GM12875 (cell line): ENCODE results near the gene ACBD4.

ENCODE experiments used
- H3K4me3 ChIP-seq: one replicate; pipeline ENCODE4 v1.5.1; 2011; ENCODE audit warnings: low read depth, low read length, control low read depth
- CTCF ChIP-seq: IDR thresholded peaks from 2 replicates; pipeline ENCODE4 v1.5.1; 2011; ENCODE audit warnings: low read depth, mild to moderate bottlenecking, control low read depth, inconsistent platforms, low read length, moderate library complexity, borderline replicate concordance; ENCODE audit not compliant: insufficient read depth

ACBD4 gene

GRCh38 chr17:45146166-45146565, 10.7 kb downstream of the ACBD4 start:
- H3K4me3 ChIP-seq, result no peak overlapping the region
- TF ChIP-seq CTCF, result no peak

- no peak overlapping the region for H3K4me3 ChIP-seq
- no peak for TF ChIP-seq CTCF
These were observed 11.1 kb downstream of the ACBD4 start for GRCh38 chr17:45146592-45146889.

GRCh38 chr17:45146890-45147580, 11.5 kb downstream of the ACBD4 start:
- peak overlapping the region; percentile 51 for H3K4me3 ChIP-seq
- TF ChIP-seq CTCF, result no peak

- no peak for TF ChIP-seq CTCF
- peak overlapping the region; percentile 51 for H3K4me3 ChIP-seq
These were observed 12.2 kb downstream of the ACBD4 start for GRCh38 chr17:45147581-45148182.

- peak within 1 kb of the TSS; percentile 84 for H3K4me3 ChIP-seq
- no peak for TF ChIP-seq CTCF
These were observed 12.9 kb downstream of the ACBD4 start, which contains the start of gene HEXIM1 for GRCh38 chr17:45148183-45149036. TSS of gene HEXIM1 (plus strand) at chr17:45148475. CDS start at chr17:45149191, 716 bp downstream.

GRCh38 chr17:45149037-45149668, 13.7 kb downstream of the ACBD4 start:
- TF ChIP-seq CTCF, result peak; percentile 94
- peak overlapping the region; percentile 84 for H3K4me3 ChIP-seq
